HEK293 (cell line): Measurements from ENCODE around the gene PHLPP2.
A peak's percentile ranks its signal among the peaks of the same experiment; 100 is the strongest.

ENCODE experiments used
- EGR2 ChIP-seq: fragments of 450-650 bp; formaldehyde crosslinking; IDR thresholded peaks from 2 replicates; pipeline ENCODE4 v1.5.1; 2016; ENCODE audit warnings: low read depth, missing biosample characterization, missing genetic modification characterization
- FEZF1 ChIP-seq: fragments of 450-650 bp; formaldehyde crosslinking; IDR thresholded peaks from 2 replicates; pipeline ENCODE4 v1.5.1; 2016; ENCODE audit warnings: missing biosample characterization, missing genetic modification characterization
- HOXC10 ChIP-seq: sonication (generic); formaldehyde crosslinking; IDR thresholded peaks from 2 replicates; pipeline ENCODE4 v1.8.1; 2023; ENCODE audit warnings: mild to moderate bottlenecking, missing genetic modification reagents
- KLF9 ChIP-seq: fragments of 450-650 bp; formaldehyde crosslinking; IDR thresholded peaks from 2 replicates; pipeline ENCODE4 v1.5.1; 2016; ENCODE audit warnings: missing biosample characterization, missing genetic modification characterization, low read depth
- PATZ1 ChIP-seq: fragments of 450-650 bp; formaldehyde crosslinking; IDR thresholded peaks from 2 replicates; pipeline ENCODE4 v1.5.1; 2016; ENCODE audit warnings: missing biosample characterization, missing genetic modification characterization
- PRDM6 ChIP-seq: fragments of 450-650 bp; formaldehyde crosslinking; IDR thresholded peaks from 2 replicates; pipeline ENCODE4 v1.5.1; 2017; ENCODE audit warnings: missing biosample characterization, missing genetic modification characterization
- REPIN1 ChIP-seq: fragments of 450-650 bp; formaldehyde crosslinking; IDR thresholded peaks from 2 replicates; pipeline ENCODE4 v1.5.1; 2017; ENCODE audit warnings: missing biosample characterization, missing genetic modification characterization, low read depth
- SALL2 ChIP-seq: fragments of 450-650 bp; formaldehyde crosslinking; IDR thresholded peaks from 2 replicates; pipeline ENCODE4 v1.5.0; 2017; ENCODE audit warnings: missing biosample characterization, mild to moderate bottlenecking, missing genetic modification characterization, borderline replicate concordance
- SCRT1 ChIP-seq: fragments of 450-650 bp; formaldehyde crosslinking; IDR thresholded peaks from 2 replicates; pipeline ENCODE4 v1.5.1; 2016; ENCODE audit warnings: missing biosample characterization, missing genetic modification characterization, borderline replicate concordance
- SCRT2 ChIP-seq: fragments of 450-650 bp; formaldehyde crosslinking; IDR thresholded peaks from 2 replicates; pipeline ENCODE4 v1.5.1; 2016; ENCODE audit warnings: missing biosample characterization, missing genetic modification characterization
- YY1 ChIP-seq: fragments of 450-650 bp; formaldehyde crosslinking; IDR thresholded peaks from 2 replicates; pipeline ENCODE4 v1.5.1; 2018; ENCODE audit warnings: missing biosample characterization, missing genetic modification characterization
- ZBTB20 ChIP-seq: fragments of 450-650 bp; formaldehyde crosslinking; IDR thresholded peaks from 2 replicates; pipeline ENCODE4 v1.5.1; 2016; ENCODE audit warnings: missing biosample characterization, missing genetic modification characterization
- ZBTB7A ChIP-seq: fragments of 450-650 bp; formaldehyde crosslinking; IDR thresholded peaks from 2 replicates; pipeline ENCODE4 v1.5.1; 2016; ENCODE audit warnings: low read depth, missing biosample characterization, missing genetic modification characterization
- ZEB2 ChIP-seq: fragments of 450-650 bp; formaldehyde crosslinking; IDR thresholded peaks from 2 replicates; pipeline ENCODE4 v1.5.1; 2016; ENCODE audit warnings: missing biosample characterization, missing genetic modification characterization
- ZNF114 ChIP-seq: fragments of 450-650 bp; formaldehyde crosslinking; IDR thresholded peaks from 2 replicates; pipeline ENCODE4 v1.5.0; 2017; ENCODE audit warnings: missing biosample characterization, missing genetic modification characterization
- ZNF335 ChIP-seq: fragments of 450-650 bp; formaldehyde crosslinking; conservative IDR thresholded peaks from 2 replicates; pipeline ENCODE4 v1.5.1; 2016; ENCODE audit warnings: missing biosample characterization, missing genetic modification characterization
- ZNF391 ChIP-seq: fragments of 450-650 bp; formaldehyde crosslinking; IDR thresholded peaks from 2 replicates; pipeline ENCODE4 v1.5.1; 2016; ENCODE audit warnings: low read depth, missing biosample characterization, missing genetic modification characterization, borderline replicate concordance
- ZNF433 ChIP-seq: fragments of 450-650 bp; formaldehyde crosslinking; IDR thresholded peaks from 2 replicates; pipeline ENCODE4 v1.5.1; 2016; ENCODE audit warnings: missing biosample characterization, missing genetic modification characterization, low read depth
- ZNF501 ChIP-seq: fragments of 450-650 bp; formaldehyde crosslinking; IDR thresholded peaks from 2 replicates; pipeline ENCODE4 v1.5.1; 2016; ENCODE audit warnings: missing biosample characterization, missing genetic modification characterization
- ZNF530 ChIP-seq: fragments of 450-650 bp; formaldehyde crosslinking; IDR thresholded peaks from 2 replicates; pipeline ENCODE4 v1.5.1; 2016; ENCODE audit warnings: low read depth, missing biosample characterization, missing genetic modification characterization
- ZNF548 ChIP-seq: fragments of 450-650 bp; formaldehyde crosslinking; IDR thresholded peaks from 2 replicates; pipeline ENCODE4 v1.5.1; 2016; ENCODE audit warnings: missing biosample characterization, missing genetic modification characterization
- ZNF561 ChIP-seq: fragments of 450-650 bp; IDR thresholded peaks from 2 replicates; pipeline ENCODE4 v1.5.1; 2018; ENCODE audit warnings: missing biosample characterization, missing genetic modification characterization, borderline replicate concordance
- ZNF580 ChIP-seq: fragments of 450-650 bp; formaldehyde crosslinking; IDR thresholded peaks from 2 replicates; pipeline ENCODE4 v1.5.1; 2016; ENCODE audit warnings: missing biosample characterization, missing genetic modification characterization
- ZNF596 ChIP-seq: fragments of 450-650 bp; IDR thresholded peaks from 2 replicates; pipeline ENCODE4 v1.5.0; 2018; ENCODE audit warnings: missing biosample characterization, mild to moderate bottlenecking, missing genetic modification characterization, moderate library complexity
- ZNF626 ChIP-seq: fragments of 450-650 bp; sonication (Bioruptor Pico); formaldehyde crosslinking; IDR thresholded peaks from 2 replicates; pipeline ENCODE4 v1.5.1; 2018; ENCODE audit warnings: missing biosample characterization, missing genetic modification characterization, inconsistent platforms
- ZNF704 ChIP-seq: fragments of 450-650 bp; formaldehyde crosslinking; IDR thresholded peaks from 2 replicates; pipeline ENCODE4 v1.5.1; 2016; ENCODE audit warnings: missing biosample characterization, missing genetic modification characterization
- ZNF776 ChIP-seq: fragments of 450-650 bp; formaldehyde crosslinking; IDR thresholded peaks from 2 replicates; pipeline ENCODE4 v1.5.0; 2017; ENCODE audit warnings: missing biosample characterization, missing genetic modification characterization, borderline replicate concordance
- TF ChIP-seq, protein P1 (sequence below): fragments of 450-650 bp; formaldehyde crosslinking; IDR thresholded peaks from 2 replicates; pipeline ENCODE4 v1.5.1; 2017; ENCODE audit warnings: missing biosample characterization, missing genetic modification characterization
- TF ChIP-seq, protein P2 (sequence below): fragments of 450-650 bp; formaldehyde crosslinking; IDR thresholded peaks from 2 replicates; pipeline ENCODE4 v1.5.1; 2016; ENCODE audit warnings: missing biosample characterization, missing genetic modification characterization

PHLPP2 gene

DNA sequence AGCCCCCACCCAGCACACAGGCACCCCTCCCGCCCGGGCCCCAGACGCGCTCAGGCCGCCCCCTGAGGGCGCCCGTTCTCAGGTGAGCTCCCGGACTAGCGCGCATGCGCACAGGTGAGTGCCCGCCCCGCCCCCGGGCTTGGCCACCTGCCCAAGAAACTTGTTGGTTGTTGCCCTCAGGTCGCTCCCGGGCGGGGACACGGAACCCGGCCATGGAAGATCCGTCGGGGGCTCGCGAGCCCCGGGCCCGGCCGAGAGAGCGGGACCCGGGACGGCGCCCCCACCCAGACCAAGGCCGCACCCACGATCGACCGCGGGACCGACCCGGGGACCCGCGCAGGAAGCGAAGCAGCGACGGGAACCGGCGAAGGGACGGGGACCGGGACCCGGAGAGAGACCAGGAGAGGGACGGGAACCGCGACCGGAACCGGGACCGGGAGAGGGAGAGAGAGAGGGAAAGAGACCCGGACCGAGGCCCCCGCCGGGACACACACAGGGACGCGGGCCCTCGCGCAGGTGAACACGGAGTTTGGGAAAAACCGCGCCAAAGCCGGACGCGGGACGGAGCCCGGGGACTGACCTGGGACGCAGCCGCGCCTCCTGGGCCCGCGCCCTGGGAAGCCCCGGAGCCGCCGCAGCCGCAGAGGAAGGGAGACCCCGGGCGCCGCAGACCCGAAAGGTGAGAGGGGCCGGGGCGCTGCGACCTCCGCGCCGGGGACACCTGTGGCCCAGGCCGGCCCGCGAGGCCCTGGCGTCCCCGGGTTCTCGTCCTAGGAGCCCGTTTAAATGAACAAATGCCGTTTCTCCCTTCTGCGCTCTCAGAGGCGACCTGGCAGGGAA is 98.3 kb downstream of the PHLPP2 start, which contains the start of gene MARVELD3 (continued):
- TF ChIP-seq, protein P1, sequence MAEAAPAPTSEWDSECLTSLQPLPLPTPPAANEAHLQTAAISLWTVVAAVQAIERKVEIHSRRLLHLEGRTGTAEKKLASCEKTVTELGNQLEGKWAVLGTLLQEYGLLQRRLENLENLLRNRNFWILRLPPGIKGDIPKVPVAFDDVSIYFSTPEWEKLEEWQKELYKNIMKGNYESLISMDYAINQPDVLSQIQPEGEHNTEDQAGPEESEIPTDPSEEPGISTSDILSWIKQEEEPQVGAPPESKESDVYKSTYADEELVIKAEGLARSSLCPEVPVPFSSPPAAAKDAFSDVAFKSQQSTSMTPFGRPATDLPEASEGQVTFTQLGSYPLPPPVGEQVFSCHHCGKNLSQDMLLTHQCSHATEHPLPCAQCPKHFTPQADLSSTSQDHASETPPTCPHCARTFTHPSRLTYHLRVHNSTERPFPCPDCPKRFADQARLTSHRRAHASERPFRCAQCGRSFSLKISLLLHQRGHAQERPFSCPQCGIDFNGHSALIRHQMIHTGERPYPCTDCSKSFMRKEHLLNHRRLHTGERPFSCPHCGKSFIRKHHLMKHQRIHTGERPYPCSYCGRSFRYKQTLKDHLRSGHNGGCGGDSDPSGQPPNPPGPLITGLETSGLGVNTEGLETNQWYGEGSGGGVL: peak; percentile 24; the same call in 1 of the 2 replicates
- TF ChIP-seq YY1 (tag by site-specific recombination) (no peak), HOXC10 (CRISPR knock-in tag) (no peak), ZNF391 (tag by site-specific recombination) (peak; percentile 27; the same call in 1 of the 2 replicates), ZNF114 (tag by site-specific recombination) (no peak), ZNF548 (tag by site-specific recombination) (no peak), KLF9 (peak; percentile 78), ZNF335 (tag by site-specific recombination) (peak; percentile 77; the same call in 1 of the 2 replicates), ZNF530 (no peak), ZNF580 (tag by site-specific recombination) (no peak), ZNF433 (no peak), SALL2 (no peak), SCRT2 (tag by site-specific recombination) (peak; percentile 96), ZNF501 (tag by site-specific recombination) (no peak), ZNF704 (tag by site-specific recombination) (no peak), ZNF596 (tag by site-specific recombination) (no peak), FEZF1 (tag by site-specific recombination) (no peak), PATZ1 (peak; percentile 77), ZEB2 (tag by site-specific recombination) (peak; percentile 85), PRDM6 (tag by site-specific recombination) (no peak), EGR2 (tag by site-specific recombination) (no peak), ZNF776 (tag by site-specific recombination) (no peak), ZNF626 (tag by site-specific recombination) (no peak), ZBTB20 (tag by site-specific recombination) (peak; percentile 93), ZBTB7A (tag by site-specific recombination) (0 out of 2 replicates have a peak, but pooled peaks have one; percentile 57), SCRT1 (tag by site-specific recombination) (0 out of 2 replicates have a peak, but pooled peaks have one; percentile 12), REPIN1 (peak; percentile 51; the same call in 1 of the 2 replicates), ZNF561 (tag by site-specific recombination) (0 out of 2 replicates have a peak, but pooled peaks have one; percentile 53)
- TF ChIP-seq, protein P2, sequence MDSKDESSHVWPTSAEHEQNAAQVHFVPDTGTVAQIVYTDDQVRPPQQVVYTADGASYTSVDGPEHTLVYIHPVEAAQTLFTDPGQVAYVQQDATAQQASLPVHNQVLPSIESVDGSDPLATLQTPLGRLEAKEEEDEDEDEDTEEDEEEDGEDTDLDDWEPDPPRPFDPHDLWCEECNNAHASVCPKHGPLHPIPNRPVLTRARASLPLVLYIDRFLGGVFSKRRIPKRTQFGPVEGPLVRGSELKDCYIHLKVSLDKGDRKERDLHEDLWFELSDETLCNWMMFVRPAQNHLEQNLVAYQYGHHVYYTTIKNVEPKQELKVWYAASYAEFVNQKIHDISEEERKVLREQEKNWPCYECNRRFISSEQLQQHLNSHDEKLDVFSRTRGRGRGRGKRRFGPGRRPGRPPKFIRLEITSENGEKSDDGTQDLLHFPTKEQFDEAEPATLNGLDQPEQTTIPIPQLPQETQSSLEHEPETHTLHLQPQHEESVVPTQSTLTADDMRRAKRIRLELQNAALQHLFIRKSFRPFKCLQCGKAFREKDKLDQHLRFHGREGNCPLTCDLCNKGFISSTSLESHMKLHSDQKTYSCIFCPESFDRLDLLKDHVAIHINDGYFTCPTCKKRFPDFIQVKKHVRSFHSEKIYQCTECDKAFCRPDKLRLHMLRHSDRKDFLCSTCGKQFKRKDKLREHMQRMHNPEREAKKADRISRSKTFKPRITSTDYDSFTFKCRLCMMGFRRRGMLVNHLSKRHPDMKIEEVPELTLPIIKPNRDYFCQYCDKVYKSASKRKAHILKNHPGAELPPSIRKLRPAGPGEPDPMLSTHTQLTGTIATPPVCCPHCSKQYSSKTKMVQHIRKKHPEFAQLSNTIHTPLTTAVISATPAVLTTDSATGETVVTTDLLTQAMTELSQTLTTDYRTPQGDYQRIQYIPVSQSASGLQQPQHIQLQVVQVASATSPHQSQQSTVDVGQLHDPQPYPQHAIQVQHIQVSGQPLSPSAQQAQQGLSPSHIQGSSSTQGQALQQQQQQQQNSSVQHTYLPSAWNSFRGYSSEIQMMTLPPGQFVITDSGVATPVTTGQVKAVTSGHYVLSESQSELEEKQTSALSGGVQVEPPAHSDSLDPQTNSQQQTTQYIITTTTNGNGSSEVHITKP: peak; percentile 94
